ENCODE results near the gene SLC51B. TPM values are rescaled to one million over a fixed set of nuclear protein-coding genes. Genes with fewer than 3 reads are reported as not detected.

The SLC51B gene
- total and polyA plus RNA-seq, 10 of the 15 experiments (the other 5 are each of a cell fraction or from before 2014, with no cell fraction given) = 0.05 to 0.17 (median 0.13) TPM; not detected in 7

DNA sequence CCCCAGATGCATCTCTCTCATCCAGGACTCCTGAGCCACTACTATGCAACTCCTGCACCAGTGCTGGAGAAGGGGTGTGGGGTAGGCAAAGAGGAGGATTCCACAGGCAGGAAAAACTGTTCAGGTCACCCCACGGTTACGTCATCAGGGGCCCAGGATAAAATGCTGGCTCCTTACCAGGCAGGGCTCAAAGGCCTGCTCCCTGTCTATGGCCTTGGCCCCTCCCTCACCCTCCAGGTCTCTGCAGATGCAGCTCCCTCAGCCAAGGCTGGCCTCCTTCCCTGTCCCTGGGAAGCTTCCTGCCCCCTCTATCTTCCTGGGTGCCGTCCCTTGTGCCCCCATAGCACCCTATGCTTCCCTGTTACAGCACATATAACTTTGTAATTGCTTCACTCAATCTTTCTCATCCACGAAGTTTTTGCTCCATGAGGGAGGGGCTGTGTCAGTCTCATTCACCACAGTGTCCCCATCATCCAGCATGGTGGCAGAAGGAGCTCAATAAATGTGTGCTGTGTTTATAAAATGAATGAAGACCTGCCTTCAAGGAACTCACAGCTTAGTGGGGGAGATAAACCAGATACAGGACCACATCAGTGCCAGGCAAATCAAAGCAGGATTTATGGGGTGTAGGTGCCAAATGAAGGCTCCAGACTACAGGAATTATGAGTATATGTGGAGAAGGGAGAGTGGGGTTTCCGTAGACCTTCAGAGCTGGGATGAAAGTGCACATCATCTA, 50.0 kb downstream of the SLC51B start:
- no TSS peak for BruUV-seq (replicated peaks)
- no peak overlapping the region for H2AFZ ChIP-seq (ENCODE audit: control insufficient read depth, low read depth, low read length)
- SMC1A ChIA-PET (ENCODE audit: uncharacterized antibody, unreplicated experiment) = no interaction called here
- POLR2A ChIA-PET = no interaction called here
- no peaks in the 10 kb centered on the region for H3K4me1 ChIP-seq (ENCODE audit: control insufficient read depth, insufficient read depth, low read length)
- RAD21 ChIA-PET (ENCODE audit: unreplicated experiment) = no interaction called here
- 81% methylated on average over 5 of the region's 5 CpGs for WGBS (ENCODE audit: insufficient coverage, insufficient replicate concordance, low lambda C conversion rate, missing lambda C conversion rate)
- in situ Hi-C loops (cut with MboI) = no loop called here
- H3K79me2 ChIP-seq (ENCODE audit: control insufficient read depth, insufficient read depth, low read length) = no peaks in the 10 kb centered on the region
- H3K27me3 ChIP-seq (replicated peaks in 1 of 2; ENCODE audit: control insufficient read depth in 2 of 2, insufficient read depth in 2 of 2, low read length in 1 of 2) = no peaks in the 10 kb centered on the region
- H3K27ac ChIP-seq (ENCODE audit: control insufficient read depth, insufficient read depth) = no peak overlapping the region
- CTCF ChIA-PET = interaction anchor here (0.6 to 1.1 kb wide), 2 partner anchors 12 to 64 kb away, joined by 3 to 4 read pairs; no protein-coding TSS in a partner anchor
- no peak for ATAC-seq
- no peaks in the 10 kb centered on the region for H4K20me1 ChIP-seq (ENCODE audit: control insufficient read depth, insufficient read depth)
- H3K4me3 ChIP-seq = no peak overlapping the region
- no peaks in the 10 kb centered on the region for H3K9me3 ChIP-seq (replicated peaks; ENCODE audit: control insufficient read depth, insufficient read depth, low read length)
- no peak overlapping the region for H3K9ac ChIP-seq (ENCODE audit: control insufficient read depth, insufficient read depth, low read length)
- no peaks in the 10 kb centered on the region; a peak in 2 of 4 replicates for H3K36me3 ChIP-seq (ENCODE audit: control insufficient read depth in 2 of 2, insufficient read depth in 2 of 2, low read length in 1 of 2)
- no peak for FAIRE-seq
- intact Hi-C loops (cut with micrococcal nuclease; ENCODE audit: unreplicated experiment) = no loop called here
- no peak overlapping the region for H3K4me2 ChIP-seq (ENCODE audit: control insufficient read depth, insufficient read depth)
- no peak for DNase-seq (ENCODE audit: low read depth, low spot score)
- TF ChIP-seq RBBP5 (conservative IDR thresholded peaks at IDR 0.05) = no peak
- TF ChIP-seq, protein P1, sequence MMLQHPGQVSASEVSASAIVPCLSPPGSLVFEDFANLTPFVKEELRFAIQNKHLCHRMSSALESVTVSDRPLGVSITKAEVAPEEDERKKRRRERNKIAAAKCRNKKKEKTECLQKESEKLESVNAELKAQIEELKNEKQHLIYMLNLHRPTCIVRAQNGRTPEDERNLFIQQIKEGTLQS (IDR thresholded peaks at IDR 0.05; ENCODE audit: borderline replicate concordance, extremely low read depth, low read depth, low read length) = no peak
- TF ChIP-seq, protein P2, sequence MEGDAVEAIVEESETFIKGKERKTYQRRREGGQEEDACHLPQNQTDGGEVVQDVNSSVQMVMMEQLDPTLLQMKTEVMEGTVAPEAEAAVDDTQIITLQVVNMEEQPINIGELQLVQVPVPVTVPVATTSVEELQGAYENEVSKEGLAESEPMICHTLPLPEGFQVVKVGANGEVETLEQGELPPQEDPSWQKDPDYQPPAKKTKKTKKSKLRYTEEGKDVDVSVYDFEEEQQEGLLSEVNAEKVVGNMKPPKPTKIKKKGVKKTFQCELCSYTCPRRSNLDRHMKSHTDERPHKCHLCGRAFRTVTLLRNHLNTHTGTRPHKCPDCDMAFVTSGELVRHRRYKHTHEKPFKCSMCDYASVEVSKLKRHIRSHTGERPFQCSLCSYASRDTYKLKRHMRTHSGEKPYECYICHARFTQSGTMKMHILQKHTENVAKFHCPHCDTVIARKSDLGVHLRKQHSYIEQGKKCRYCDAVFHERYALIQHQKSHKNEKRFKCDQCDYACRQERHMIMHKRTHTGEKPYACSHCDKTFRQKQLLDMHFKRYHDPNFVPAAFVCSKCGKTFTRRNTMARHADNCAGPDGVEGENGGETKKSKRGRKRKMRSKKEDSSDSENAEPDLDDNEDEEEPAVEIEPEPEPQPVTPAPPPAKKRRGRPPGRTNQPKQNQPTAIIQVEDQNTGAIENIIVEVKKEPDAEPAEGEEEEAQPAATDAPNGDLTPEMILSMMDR (IDR thresholded peaks at IDR 0.05 in 2 of 3, conservative IDR thresholded peaks at IDR 0.05 in 1 of 3; ENCODE audit: control insufficient read depth in 2 of 3, extremely low read depth in 1 of 3, insufficient read depth in 1 of 3, low read depth in 3 of 3, low read length in 3 of 3) = no peak
- TF ChIP-seq, protein P3, sequence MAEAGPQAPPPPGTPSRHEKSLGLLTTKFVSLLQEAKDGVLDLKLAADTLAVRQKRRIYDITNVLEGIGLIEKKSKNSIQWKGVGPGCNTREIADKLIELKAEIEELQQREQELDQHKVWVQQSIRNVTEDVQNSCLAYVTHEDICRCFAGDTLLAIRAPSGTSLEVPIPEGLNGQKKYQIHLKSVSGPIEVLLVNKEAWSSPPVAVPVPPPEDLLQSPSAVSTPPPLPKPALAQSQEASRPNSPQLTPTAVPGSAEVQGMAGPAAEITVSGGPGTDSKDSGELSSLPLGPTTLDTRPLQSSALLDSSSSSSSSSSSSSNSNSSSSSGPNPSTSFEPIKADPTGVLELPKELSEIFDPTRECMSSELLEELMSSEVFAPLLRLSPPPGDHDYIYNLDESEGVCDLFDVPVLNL (IDR thresholded peaks at IDR 0.05; ENCODE audit: low read depth, low read length) = no peak
- TF ChIP-seq FOXK2 (IDR thresholded peaks at IDR 0.05) = no peak
- no peak for TF ChIP-seq RUNX3 (IDR thresholded peaks at IDR 0.05; ENCODE audit: low read length)
- TF ChIP-seq, protein P4, sequence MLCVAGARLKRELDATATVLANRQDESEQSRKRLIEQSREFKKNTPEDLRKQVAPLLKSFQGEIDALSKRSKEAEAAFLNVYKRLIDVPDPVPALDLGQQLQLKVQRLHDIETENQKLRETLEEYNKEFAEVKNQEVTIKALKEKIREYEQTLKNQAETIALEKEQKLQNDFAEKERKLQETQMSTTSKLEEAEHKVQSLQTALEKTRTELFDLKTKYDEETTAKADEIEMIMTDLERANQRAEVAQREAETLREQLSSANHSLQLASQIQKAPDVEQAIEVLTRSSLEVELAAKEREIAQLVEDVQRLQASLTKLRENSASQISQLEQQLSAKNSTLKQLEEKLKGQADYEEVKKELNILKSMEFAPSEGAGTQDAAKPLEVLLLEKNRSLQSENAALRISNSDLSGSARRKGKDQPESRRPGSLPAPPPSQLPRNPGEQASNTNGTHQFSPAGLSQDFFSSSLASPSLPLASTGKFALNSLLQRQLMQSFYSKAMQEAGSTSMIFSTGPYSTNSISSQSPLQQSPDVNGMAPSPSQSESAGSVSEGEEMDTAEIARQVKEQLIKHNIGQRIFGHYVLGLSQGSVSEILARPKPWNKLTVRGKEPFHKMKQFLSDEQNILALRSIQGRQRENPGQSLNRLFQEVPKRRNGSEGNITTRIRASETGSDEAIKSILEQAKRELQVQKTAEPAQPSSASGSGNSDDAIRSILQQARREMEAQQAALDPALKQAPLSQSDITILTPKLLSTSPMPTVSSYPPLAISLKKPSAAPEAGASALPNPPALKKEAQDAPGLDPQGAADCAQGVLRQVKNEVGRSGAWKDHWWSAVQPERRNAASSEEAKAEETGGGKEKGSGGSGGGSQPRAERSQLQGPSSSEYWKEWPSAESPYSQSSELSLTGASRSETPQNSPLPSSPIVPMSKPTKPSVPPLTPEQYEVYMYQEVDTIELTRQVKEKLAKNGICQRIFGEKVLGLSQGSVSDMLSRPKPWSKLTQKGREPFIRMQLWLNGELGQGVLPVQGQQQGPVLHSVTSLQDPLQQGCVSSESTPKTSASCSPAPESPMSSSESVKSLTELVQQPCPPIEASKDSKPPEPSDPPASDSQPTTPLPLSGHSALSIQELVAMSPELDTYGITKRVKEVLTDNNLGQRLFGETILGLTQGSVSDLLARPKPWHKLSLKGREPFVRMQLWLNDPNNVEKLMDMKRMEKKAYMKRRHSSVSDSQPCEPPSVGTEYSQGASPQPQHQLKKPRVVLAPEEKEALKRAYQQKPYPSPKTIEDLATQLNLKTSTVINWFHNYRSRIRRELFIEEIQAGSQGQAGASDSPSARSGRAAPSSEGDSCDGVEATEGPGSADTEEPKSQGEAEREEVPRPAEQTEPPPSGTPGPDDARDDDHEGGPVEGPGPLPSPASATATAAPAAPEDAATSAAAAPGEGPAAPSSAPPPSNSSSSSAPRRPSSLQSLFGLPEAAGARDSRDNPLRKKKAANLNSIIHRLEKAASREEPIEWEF (IDR thresholded peaks at IDR 0.05; ENCODE audit: insufficient replicate concordance, low read depth, low read length) = no peak
- TF ChIP-seq RFX5 (IDR thresholded peaks at IDR 0.05; ENCODE audit: low read depth, low read length) = no peak
- TF ChIP-seq EP300 (IDR thresholded peaks at IDR 0.05; ENCODE audit: borderline replicate concordance in 1 of 2, control insufficient read depth in 1 of 2, low read depth in 2 of 2, low read length in 2 of 2) = no peak
- no peak for TF ChIP-seq IKZF1 (conservative IDR thresholded peaks at IDR 0.05)
- TF ChIP-seq ZNF384 (IDR thresholded peaks at IDR 0.05; ENCODE audit: borderline replicate concordance, low read depth, low read length) = no peak
- no peak for TF ChIP-seq HDAC2 (IDR thresholded peaks at IDR 0.05)
- no peak for TF ChIP-seq SREBF2 (IDR thresholded peaks at IDR 0.05; ENCODE audit: low read length)
- TF ChIP-seq ZNF24 (IDR thresholded peaks at IDR 0.05) = no peak
- TF ChIP-seq NR2F1 (conservative IDR thresholded peaks at IDR 0.05) = no peak
